H1 (cell line): ENCODE results near the gene TLE1. TPM values are rescaled to one million over a fixed set of nuclear protein-coding genes. Genes with fewer than 3 reads are reported as not detected.

Experiments
- BCL11A ChIP-seq, 2 experiments: IDR thresholded peaks; one replicate each; pipeline ENCODE4 v1.6.1; 2011; ENCODE audit warnings: low read depth in 2 of 2, low read length in 2 of 2, mild to moderate bottlenecking in 2 of 2
- CHD7 ChIP-seq: fragments of 300-600 bp; sonication (generic); IDR thresholded peaks from 2 replicates; pipeline ENCODE4 v1.7.1; 2012; ENCODE audit warnings: low read length, moderate library complexity, mild to moderate bottlenecking, inconsistent platforms; ENCODE audit not compliant: insufficient replicate concordance
- EGR1 ChIP-seq: IDR thresholded peaks from 2 replicates; pipeline ENCODE4 v1.6.1; 2011; ENCODE audit warnings: low read depth, low read length, borderline replicate concordance
- EP300 ChIP-seq, 2 experiments: IDR thresholded peaks; 1 replicate in 1 of 2; 2 replicates in 1 of 2; pipeline ENCODE4 v1.6.1; 2011 to 2012; ENCODE audit warnings: low read depth in 2 of 2, low read length in 2 of 2, mild to moderate bottlenecking in 2 of 2, borderline replicate concordance in 1 of 2, inconsistent platforms in 1 of 2, moderate library complexity in 1 of 2
- GABPA ChIP-seq: IDR thresholded peaks from 2 replicates; pipeline ENCODE4 v1.6.1; 2011; ENCODE audit warnings: mild to moderate bottlenecking, low read length, moderate library complexity, borderline replicate concordance; ENCODE audit not compliant: insufficient read depth
- GTF2F1 ChIP-seq: IDR thresholded peaks from 2 replicates; pipeline ENCODE4 v1.6.1; 2012; ENCODE audit warnings: low read depth, low read length, improper control_type of control experiment, borderline replicate concordance
- RAD21 ChIP-seq, 2 experiments: IDR thresholded peaks in 1 of 2; conservative IDR thresholded peaks in 1 of 2; 2 replicates each; pipeline ENCODE4 v1.6.1; 2011; ENCODE audit warnings: low read depth in 2 of 2, low read length in 2 of 2, improper control_type of control experiment in 1 of 2, inconsistent platforms in 1 of 2, mild to moderate bottlenecking in 1 of 2, moderate library complexity in 1 of 2
- RFX5 ChIP-seq: IDR thresholded peaks from 2 replicates; pipeline ENCODE4 v1.6.1; 2011; ENCODE audit warnings: low read depth, low read length, improper control_type of control experiment, borderline replicate concordance
- SIRT6 ChIP-seq: IDR thresholded peaks from one replicate; pipeline ENCODE4 v1.7.1; 2012; ENCODE audit warnings: low read length, inconsistent platforms
- USF2 ChIP-seq: IDR thresholded peaks from 2 replicates; pipeline ENCODE4 v1.6.1; 2011; ENCODE audit warnings: low read length, improper control_type of control experiment
- polyA plus RNA-seq, 7 experiments: library from polyadenylated mRNA; depleted of rRNA in 3 of 7; stranded (reverse) in 5 of 7; unstranded in 2 of 7; fragments of >200 nt in 5 of 7; fragments of 200-250 nt in 2 of 7; gene quantifications; 1 replicate in 5 of 7; 2 replicates in 1 of 7; 4 replicates in 1 of 7; pipeline versions ENCODE4 v1.2.1 to v1.2.3, GENCODE V29; 2011 to 2013; ENCODE audit warnings: missing spikeins in 2 of 7, mixed read lengths in 2 of 7
- total RNA-seq: library from RNA; stranded (reverse); fragmentation: NEBNext Ultra II Directional; extraction: Animal tissue kit (Norgen Biotek cat#: 25700); gene quantifications from 2 replicates; pipeline ENCODE4 v1.2.1, GENCODE V29; 2021

Gene TLE1
- total and polyA plus RNA-seq, 2 of the 8 experiments (the other 6 are each of a cell fraction or from before 2014, with no cell fraction given), result 81.8 to 91.6 TPM

GRCh38 chr9:81661339-81661738 lies 28.0 kb downstream of the TLE1 start (continued):
- TF ChIP-seq CHD7 (no peak), USF2 (no peak), RFX5 (no peak), RAD21 (IDR thresholded peaks at IDR 0.05 in 1 of 2, conservative IDR thresholded peaks at IDR 0.05 in 1 of 2; ENCODE audit: low read depth in 2 of 2, low read length in 2 of 2) (no peak), EP300 (IDR thresholded peaks at IDR 0.05; ENCODE audit: borderline replicate concordance in 1 of 2, low read depth in 2 of 2, low read length in 2 of 2) (no peak), GABPA (no peak), GTF2F1 (no peak), EGR1 (no peak), BCL11A (IDR thresholded peaks at IDR 0.05; ENCODE audit: low read depth in 2 of 2, low read length in 2 of 2) (no peak), SIRT6 (no peak)
